Measurements from ENCODE around the gene TUBGCP5.

GRCh38 chr15:23057707-23058106 is 18.3 kb upstream of the TUBGCP5 start:
- no peak for TF ChIP-seq ZNF274 (IDR thresholded peaks at IDR 0.05; ENCODE audit: low read depth, low read length)
- no peak for TF ChIP-seq YY1 (IDR thresholded peaks at IDR 0.05; ENCODE audit: insufficient read depth, insufficient read length)

Measured in NT2/D1 (cell line).